ENCODE measurements around the gene PPM1L.

Gene PPM1L

DNA sequence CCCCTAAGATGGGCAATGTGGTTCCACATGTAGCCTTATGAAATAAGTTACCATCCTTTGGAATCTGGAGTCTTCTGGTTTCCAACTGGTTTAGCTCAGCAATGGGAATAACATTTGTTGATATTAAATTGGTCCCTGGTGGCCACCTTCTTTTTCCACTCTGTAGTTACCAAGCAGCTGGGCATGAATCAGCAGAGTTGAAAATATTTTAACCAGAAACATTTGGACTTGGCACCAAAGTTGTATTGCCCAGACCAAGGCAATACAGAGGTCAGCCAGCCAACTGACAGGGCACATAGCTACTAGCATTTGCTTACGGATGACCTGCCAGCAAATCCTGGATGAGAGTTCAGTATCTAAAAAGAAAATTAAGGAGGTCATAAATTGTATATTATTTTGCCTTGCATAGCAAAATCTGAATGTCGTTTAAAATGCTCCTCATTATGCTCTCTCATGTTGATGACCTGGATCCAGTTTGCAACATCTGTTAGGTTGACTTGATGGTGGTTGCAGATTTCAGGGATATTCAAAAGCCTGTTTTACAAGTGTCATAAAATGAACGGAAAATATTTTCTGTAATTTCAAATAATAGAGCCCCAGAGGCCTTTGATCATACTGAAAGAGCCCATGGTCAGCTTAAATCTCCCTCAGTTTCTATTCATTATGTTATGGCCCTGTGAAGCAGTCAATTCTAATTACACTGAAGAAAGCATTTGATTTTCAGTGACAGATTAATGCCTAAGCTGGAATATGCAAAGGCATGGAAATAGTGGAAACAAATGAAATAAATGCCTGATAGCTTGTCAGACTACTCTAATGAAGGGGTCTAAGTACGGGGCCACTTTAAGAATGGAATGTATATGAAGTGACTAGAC lies 54.6 kb downstream of the PPM1L start:
- no peak overlapping the region for H3K4me3 ChIP-seq (ENCODE audit: low read depth, low read length)
- DNase-seq (ENCODE audit: low read depth, low spot score): peak; percentile 39
- in situ Hi-C loops (cut with HindIII; ENCODE audit: low sequenced_read_pairs): no loop called here
- no peak for TF ChIP-seq CTCF (IDR thresholded peaks at IDR 0.05; ENCODE audit: low read depth, low read length)

DNA sequence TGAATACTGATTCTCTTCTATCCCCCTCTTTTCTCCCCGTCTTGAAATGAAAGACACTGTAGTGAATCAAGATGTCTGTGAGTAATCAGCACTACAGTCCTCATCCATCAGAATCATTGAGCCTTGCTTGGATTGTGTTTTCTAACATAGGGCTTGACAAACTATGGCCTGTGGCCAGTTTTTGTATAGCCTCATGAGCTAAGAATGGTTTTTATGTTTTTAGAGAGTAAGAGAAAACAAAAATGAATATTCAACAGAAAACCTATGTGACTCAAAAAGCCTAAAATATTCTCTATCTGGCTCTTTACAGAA lies 55.2 kb downstream of the PPM1L start:
- no peak for TF ChIP-seq CTCF (IDR thresholded peaks at IDR 0.05; ENCODE audit: low read depth, low read length)
- no peak overlapping the region for H3K4me3 ChIP-seq (ENCODE audit: low read depth, low read length)
- no peak for DNase-seq (ENCODE audit: low read depth, low spot score)
- in situ Hi-C loops (cut with HindIII; ENCODE audit: low sequenced_read_pairs): no loop called here

GRCh38 chr3:160812304-160812703 lies 56.3 kb downstream of the PPM1L start:
- H3K4me3 ChIP-seq (ENCODE audit: low read depth, low read length): no peak overlapping the region
- in situ Hi-C loops (cut with HindIII; ENCODE audit: low sequenced_read_pairs): no loop called here
- TF ChIP-seq CTCF (IDR thresholded peaks at IDR 0.05; ENCODE audit: low read depth, low read length): no peak
- DNase-seq (ENCODE audit: low read depth, low spot score): no peak

DNA sequence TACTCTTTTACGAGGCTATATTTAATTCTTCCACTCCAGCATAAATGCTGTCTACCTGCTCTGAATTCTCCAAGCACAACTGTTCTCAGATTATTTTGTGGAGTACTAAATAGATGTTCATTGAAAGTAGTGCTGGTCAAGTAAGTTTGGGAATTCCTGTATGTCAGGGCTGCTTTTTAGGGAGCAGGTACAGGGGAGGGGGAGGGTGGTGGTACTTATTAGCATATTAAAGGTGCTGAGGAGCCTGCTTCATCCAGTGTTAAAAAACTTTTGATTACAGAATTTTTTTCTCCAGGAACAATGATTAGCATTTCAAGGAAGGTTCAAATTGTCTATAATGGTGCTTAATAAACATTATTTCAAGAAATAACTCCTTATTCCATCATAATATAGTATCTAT lies 59.2 kb downstream of the PPM1L start:
- in situ Hi-C loops (cut with HindIII; ENCODE audit: low sequenced_read_pairs): no loop called here
- no peak overlapping the region for H3K4me3 ChIP-seq (ENCODE audit: low read depth, low read length)
- TF ChIP-seq CTCF (IDR thresholded peaks at IDR 0.05; ENCODE audit: low read depth, low read length): no peak
- DNase-seq (ENCODE audit: low read depth, low spot score): no peak

GRCh38 chr3:160820022-160820421 lies 64.0 kb downstream of the PPM1L start:
- in situ Hi-C loops (cut with HindIII; ENCODE audit: low sequenced_read_pairs): no loop called here
- DNase-seq (ENCODE audit: low read depth, low spot score): no peak
- no peak overlapping the region for H3K4me3 ChIP-seq (ENCODE audit: low read depth, low read length)
- no peak for TF ChIP-seq CTCF (IDR thresholded peaks at IDR 0.05; ENCODE audit: low read depth, low read length)

DNA sequence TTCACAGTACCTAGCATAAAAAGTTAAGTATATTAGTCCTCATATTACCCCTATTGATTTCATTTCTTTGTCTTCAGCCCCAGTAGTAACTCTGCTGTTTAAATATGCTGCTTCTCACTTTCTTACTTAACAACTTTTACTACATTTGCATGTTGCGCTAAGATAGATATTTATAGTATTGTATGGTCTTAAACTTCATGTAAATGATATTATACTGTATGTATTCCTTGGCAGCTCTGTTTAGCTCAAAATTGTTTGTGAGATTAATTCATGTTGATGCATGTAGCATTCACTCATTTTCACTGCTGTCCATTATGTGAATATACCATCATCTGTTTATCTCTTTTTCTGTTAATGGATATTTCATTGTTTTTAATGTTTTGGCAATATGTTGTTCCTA lies 64.4 kb downstream of the PPM1L start:
- DNase-seq (ENCODE audit: low read depth, low spot score): no peak
- no peak for TF ChIP-seq CTCF (IDR thresholded peaks at IDR 0.05; ENCODE audit: low read depth, low read length)
- H3K4me3 ChIP-seq (ENCODE audit: low read depth, low read length): no peak overlapping the region
- in situ Hi-C loops (cut with HindIII; ENCODE audit: low sequenced_read_pairs): no loop called here
